Measurements from ENCODE around the gene DDX3X. TPM values are rescaled to one million over a fixed set of nuclear protein-coding genes. Genes with fewer than 3 reads are reported as not detected.

DDX3X gene
- total and polyA plus RNA-seq, 12 donors = 36.8 to 247 (median 153) TPM

- Histone ChIP-seq H3K27me3 (no peaks in the 10 kb centered on the region), H3K9me3 (no peaks in the 10 kb centered on the region), H3K36me3 (peaks cover 0 to 38% (median under 1%) of the 10 kb centered on the region in 9 donors), H3K27ac (peak overlapping the region in 6 of 10 donors; percentile 100), H3K4me1 (peaks cover 0 to 70% (median 36%) of the 10 kb centered on the region in 9 donors), H3K4me3 (peak overlapping the region; percentile 77 to 100 (median 94))
- intact Hi-C loops (cut with DNase I) = loop anchor here in 4 of 10 donors (2.0 to 10.0 kb wide), 6 partner anchors 61 to 251 kb away; partner anchors contain the start of genes NYX (in 2 of the 4) and USP9X (in 2 of the 4)
- ATAC-seq (no peak), DNase-seq (no peak)
- no peak for TF ChIP-seq CTCF (IDR thresholded peaks at IDR 0.05)
- 9 to 11% methylated on average over 6 of the region's 6 CpGs for whole genome bisulfite sequencing, 2 donors
Observed at GRCh38 chrX:41335958-41336331, 2.0 kb downstream of the DDX3X start.

- Histone ChIP-seq H3K4me1 (peaks cover 0 to 70% (median 36%) of the 10 kb centered on the region in 9 donors), H3K27ac (peak overlapping the region in 4 of 10 donors; percentile 100), H3K36me3 (peaks cover 0 to 43% (median 6%) of the 10 kb centered on the region in 9 donors), H3K27me3 (no peaks in the 10 kb centered on the region), H3K4me3 (peak overlapping the region; percentile 77 to 100 (median 94)), H3K9me3 (no peaks in the 10 kb centered on the region)
- ATAC-seq (no peak), DNase-seq (no peak)
- TF ChIP-seq CTCF (IDR thresholded peaks at IDR 0.05) = no peak
- intact Hi-C loops (cut with DNase I) = loop anchor here in 4 of 10 donors (5.0 to 10.0 kb wide), 5 partner anchors 62 to 252 kb away; partner anchors contain the start of genes NYX (in 2 of the 4) and USP9X (in 2 of the 4)
- WGBS, 2 donors = 41 to 52% methylated on average over 7 of the region's 7 CpGs
Observed at GRCh38 chrX:41336447-41336846, 2.5 kb downstream of the DDX3X start.

- H3K36me3 ChIP-seq = peaks cover 0 to 50% (median 12%) of the 10 kb centered on the region in 9 donors
- 19 to 30% methylated on average over 1 of the region's 1 CpG for WGBS, 2 donors
- intact Hi-C loops (cut with DNase I) = loop anchor here in 4 of 10 donors (5.0 to 10.0 kb wide), 5 partner anchors 62 to 252 kb away; partner anchors contain the start of genes NYX (in 2 of the 4) and USP9X (in 2 of the 4)
- H3K4me1 ChIP-seq = peaks cover 0 to 65% (median 36%) of the 10 kb centered on the region in 9 donors
- H3K27me3 ChIP-seq = no peaks in the 10 kb centered on the region
- peak overlapping the region in 9 of 10 donors; percentile 0 to 99 (median 92) for H3K4me3 ChIP-seq
- ATAC-seq (no peak), DNase-seq (no peak)
- no peaks in the 10 kb centered on the region for H3K9me3 ChIP-seq
- H3K27ac ChIP-seq = peak overlapping the region in 1 of 10 donors; percentile 100
- no peak for TF ChIP-seq CTCF (IDR thresholded peaks at IDR 0.05)
Observed at GRCh38 chrX:41337140-41337539, 3.2 kb downstream of the DDX3X start.

GRCh38 chrX:41338436-41338835, 4.5 kb downstream of the DDX3X start:
- peaks cover 0 to 64% (median 36%) of the 10 kb centered on the region in 9 donors for H3K4me1 ChIP-seq
- H3K36me3 ChIP-seq = peaks cover 0 to 63% (median 25%) of the 10 kb centered on the region in 9 donors
- H3K4me3 ChIP-seq = peak overlapping the region in 6 of 10 donors; percentile 0 to 99 (median 90)
- no peak overlapping the region for H3K27ac ChIP-seq
- DNase-seq (no peak), ATAC-seq (no peak)
- no peaks in the 10 kb centered on the region for H3K9me3 ChIP-seq
- no peaks in the 10 kb centered on the region for H3K27me3 ChIP-seq
- TF ChIP-seq CTCF (IDR thresholded peaks at IDR 0.05) = no peak
- intact Hi-C loops (cut with DNase I) = loop anchor here in 4 of 10 donors (5.0 to 10.0 kb wide), 5 partner anchors 64 to 254 kb away; partner anchors contain the start of genes NYX (in 2 of the 4) and USP9X (in 2 of the 4)
- 26 to 47% methylated on average over 1 of the region's 1 CpG for WGBS, 2 donors
